NCI-H510A (cell line): Measurements from ENCODE around the gene ZBTB7C.

ENCODE experiments used
- DNase-seq: peaks from one replicate; lab custom pipeline; 2025; lab: John Stamatoyannopoulos, UW

Gene ZBTB7C

GRCh38 chr18:48085781-48086487, 323.2 kb downstream of the ZBTB7C start:
- DNase-seq = no peak

GRCh38 chr18:48084858-48085257, 324.3 kb downstream of the ZBTB7C start:
- no peak for DNase-seq

DNA sequence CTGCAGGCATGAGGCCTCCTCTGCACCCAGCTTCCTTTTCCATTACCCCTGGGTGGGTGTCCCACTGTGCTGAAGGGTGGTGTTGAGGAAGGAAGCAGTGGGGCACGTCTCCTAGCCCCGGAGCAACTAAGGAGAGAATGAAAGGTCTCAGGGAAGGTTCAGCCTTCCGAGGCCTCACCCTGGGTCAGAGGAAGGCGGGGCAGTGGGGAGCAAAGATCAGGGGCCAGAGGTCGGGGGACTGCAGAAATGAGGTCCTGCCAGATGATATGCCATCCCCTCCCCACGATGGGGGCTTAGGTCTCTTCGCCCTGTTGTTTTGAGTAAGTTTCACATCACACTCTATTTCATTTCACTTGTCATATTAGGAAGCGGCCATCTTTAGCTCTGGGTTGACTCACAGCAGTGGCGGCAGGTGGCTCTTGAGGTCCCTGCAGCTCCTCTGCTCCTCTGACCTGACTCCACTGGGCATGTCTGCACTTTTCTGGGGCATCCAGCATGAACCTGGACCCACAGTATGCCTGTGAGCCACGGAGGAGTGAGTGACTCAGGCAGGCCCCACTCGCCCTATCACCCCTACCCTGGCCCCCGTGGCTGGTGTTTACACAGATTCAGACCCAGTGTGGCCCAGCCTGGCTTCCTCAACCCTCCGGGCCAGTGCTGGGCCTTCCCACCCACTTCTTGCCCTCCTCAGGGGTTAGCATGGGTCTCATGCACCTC, 325.0 kb downstream of the ZBTB7C start:
- DNase-seq = no peak

- no peak for DNase-seq
Measured at GRCh38 chr18:48080546-48080945, 328.6 kb downstream of the ZBTB7C start.

DNA sequence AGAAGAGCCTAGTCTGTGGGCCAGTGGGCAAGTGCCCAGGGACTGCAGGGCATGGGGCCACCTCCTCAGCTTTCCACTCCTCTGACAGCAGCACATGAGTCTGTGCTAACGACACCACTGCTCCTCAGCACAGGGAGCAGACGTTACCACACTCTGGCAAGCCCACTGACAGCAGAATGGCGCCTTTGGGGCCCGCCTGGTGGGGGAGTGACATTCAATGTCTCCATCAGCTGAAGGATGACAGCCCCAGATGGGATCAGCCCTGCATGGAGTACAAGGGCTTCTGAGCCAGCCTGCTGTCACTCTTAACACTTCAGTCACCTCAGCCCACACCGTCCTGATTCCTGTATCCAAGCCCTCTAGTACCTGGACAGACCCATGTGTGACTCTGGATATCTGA, 329.3 kb downstream of the ZBTB7C start:
- no peak for DNase-seq

- no peak for DNase-seq
Measured at GRCh38 chr18:48078448-48078847, 330.7 kb downstream of the ZBTB7C start.

GRCh38 chr18:48077291-48077690, 331.9 kb downstream of the ZBTB7C start:
- no peak for DNase-seq

GRCh38 chr18:48076461-48076860, 332.7 kb downstream of the ZBTB7C start:
- no peak for DNase-seq

GRCh38 chr18:48075707-48076093, 333.5 kb downstream of the ZBTB7C start:
- no peak for DNase-seq

DNA sequence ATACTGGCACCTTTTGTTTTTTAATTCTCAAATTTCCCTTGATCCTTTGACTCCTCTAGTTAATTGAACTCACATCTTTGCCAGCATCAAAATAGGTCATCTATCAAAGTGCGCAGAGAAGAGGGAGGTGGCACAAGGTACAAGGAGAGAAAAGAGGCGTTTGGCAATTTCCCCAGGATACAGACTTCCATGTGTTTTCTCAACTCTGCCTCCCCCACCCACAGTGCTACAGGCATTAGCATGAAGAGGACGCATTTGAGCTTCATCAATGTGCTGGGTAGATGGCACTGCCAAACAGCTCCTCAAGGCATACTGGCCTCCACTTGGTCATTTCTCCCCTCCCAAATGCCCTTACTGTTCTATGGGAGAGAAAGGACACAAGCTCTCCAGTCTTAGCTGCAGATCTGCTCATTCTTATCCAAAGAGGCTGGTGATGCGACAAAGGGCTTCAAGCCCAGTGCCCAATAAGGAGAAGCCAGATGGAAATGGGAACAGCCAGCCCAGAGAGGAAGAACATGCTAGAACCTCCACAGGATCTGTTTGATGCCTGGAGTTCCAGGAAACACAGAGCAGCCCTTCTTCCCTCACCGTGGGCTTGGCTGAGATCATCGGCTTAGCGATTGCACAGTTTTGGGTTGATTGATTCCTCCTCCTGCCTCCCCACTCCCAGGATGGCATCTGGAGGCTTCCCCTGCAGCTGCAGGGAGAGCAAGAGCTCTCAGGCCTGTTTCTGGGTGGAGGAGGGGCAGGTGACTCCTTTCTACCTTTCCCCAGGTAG, 334.1 kb downstream of the ZBTB7C start:
- DNase-seq = no peak

- DNase-seq = no peak
Measured at GRCh38 chr18:48073211-48073930, 335.8 kb downstream of the ZBTB7C start.

- DNase-seq = no peak
Measured at GRCh38 chr18:48072428-48073204, 336.6 kb downstream of the ZBTB7C start.

GRCh38 chr18:48068916-48069445, 340.2 kb downstream of the ZBTB7C start:
- DNase-seq = no peak

DNA sequence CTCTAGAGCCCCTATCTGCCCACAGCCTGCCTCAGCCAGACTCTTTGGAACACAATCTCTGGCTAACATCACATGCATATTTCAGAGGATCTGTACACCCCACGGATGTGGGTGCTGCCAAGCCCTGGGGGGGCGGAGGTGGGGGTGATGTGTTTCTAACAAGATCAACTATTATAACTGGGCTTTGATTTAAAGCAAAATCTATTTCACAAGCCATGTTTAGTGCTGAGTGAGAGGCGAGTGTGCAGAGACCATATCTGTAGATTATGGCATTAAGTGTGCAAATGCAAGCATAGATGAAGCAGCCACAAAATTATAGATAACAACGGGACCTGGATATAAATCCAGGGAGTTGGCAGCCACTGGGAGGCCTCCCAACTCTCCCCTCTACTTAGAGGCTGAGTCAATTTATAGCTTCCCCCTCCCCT, 342.9 kb downstream of the ZBTB7C start:
- no peak for DNase-seq

GRCh38 chr18:48065601-48065995, 343.6 kb downstream of the ZBTB7C start:
- DNase-seq = no peak

- DNase-seq = no peak
Measured at GRCh38 chr18:48064978-48065600, 344.1 kb downstream of the ZBTB7C start.

DNA sequence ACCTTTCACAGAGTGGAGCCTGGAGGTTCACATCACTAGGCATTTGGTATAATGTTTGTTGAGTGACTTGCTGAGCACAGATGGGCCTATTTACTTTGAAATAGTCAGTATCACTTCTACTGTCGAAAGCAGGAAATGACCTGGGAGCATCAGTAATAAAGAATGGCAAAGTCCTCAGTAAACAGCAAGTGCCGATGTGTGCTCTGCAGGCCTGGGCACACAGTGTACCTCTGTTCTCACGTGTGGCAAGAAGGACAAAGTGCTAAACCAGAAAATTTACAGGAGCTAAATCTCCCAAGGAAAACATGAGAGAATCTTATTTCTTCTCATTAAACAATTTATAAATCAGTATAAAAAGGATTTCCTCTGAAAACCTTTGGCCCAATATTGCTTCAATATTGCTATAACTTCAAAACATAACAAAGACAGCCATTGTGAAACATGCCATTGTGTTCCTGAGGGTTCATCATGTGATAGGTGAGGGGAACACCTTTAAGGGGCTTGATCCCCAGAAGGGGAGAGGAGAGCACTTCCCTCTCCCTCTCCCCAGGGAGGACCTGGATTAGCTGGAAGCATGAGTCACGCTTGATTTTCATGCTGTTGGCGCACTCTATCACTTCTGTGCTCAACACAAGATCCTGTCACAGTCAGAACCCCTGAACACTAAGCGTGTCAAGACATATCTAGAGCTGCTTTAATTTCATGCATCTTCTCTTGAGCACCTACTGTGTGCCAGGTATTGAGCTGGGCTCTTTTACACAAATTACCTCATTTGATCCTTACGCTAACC, 347.2 kb downstream of the ZBTB7C start:
- DNase-seq = no peak

GRCh38 chr18:48060970-48061369, 348.2 kb downstream of the ZBTB7C start:
- no peak for DNase-seq

GRCh38 chr18:48060346-48060745, 348.8 kb downstream of the ZBTB7C start:
- DNase-seq = no peak

GRCh38 chr18:48059455-48060010, 349.6 kb downstream of the ZBTB7C start:
- no peak for DNase-seq
